Panc1 (cell line): ENCODE results near the gene CLMP. TPM values are rescaled to one million over a fixed set of nuclear protein-coding genes. Genes with fewer than 3 reads are reported as not detected.
"Not testable (repeated sequence)": the region's sequence is repeated elsewhere in the genome, so short reads cannot be mapped to it uniquely, and the experiment has no call there.

Experiments
- ATAC-seq: fragments of 200-7000 bp; cut with Tn5 transposase; 2 replicates; pipeline ENCODE4 v1.9.1; 2020; ENCODE audit warnings: mild to moderate bottlenecking, moderate library complexity
- BruUV-seq: library from RNA; stranded (reverse); fragments of 400-500 nt; replicated peaks from 2 replicates; lab custom pipeline; 2021; lab: Mats Ljungman, UMichigan
- CTCF ChIA-PET: fragments of 300-600 bp; sonication (Branson Sonifier 250); formaldehyde crosslinking; loops from one replicate; lab custom pipeline; 2022; ENCODE audit warnings: antibody characterized with exemption; lab: Charles Lee
- POLR2A ChIA-PET: fragments of 300-600 bp; sonication (Branson Sonifier 250); formaldehyde crosslinking; loops from one replicate; lab custom pipeline; 2022; ENCODE audit warnings: antibody characterized with exemption; lab: Charles Lee
- DNase-seq: peaks from one replicate; pipeline ENCODE4 v3.0.0-alpha.2; 2010; ENCODE audit warnings: low read depth, low spot score
- H3K27ac ChIP-seq: 2 replicates; pipeline ENCODE4 v1.5.1; 2011; ENCODE audit warnings: mild to moderate bottlenecking, low read length, inconsistent platforms
- H3K27me3 ChIP-seq: fragments of 200-500 bp; sonication (Bioruptor generic); 2 replicates; pipeline ENCODE4 v1.6.0; 2014; ENCODE audit warnings: low read length, inconsistent platforms; ENCODE audit not compliant: control insufficient read depth, insufficient read depth
- H3K36me3 ChIP-seq: fragments of 200-500 bp; sonication (Bioruptor generic); 2 replicates; pipeline ENCODE4 v1.5.1; 2014; ENCODE audit warnings: inconsistent platforms, mild to moderate bottlenecking, low read length, moderate library complexity; ENCODE audit not compliant: control insufficient read depth, insufficient read depth
- H3K4me1 ChIP-seq: 2 replicates; pipeline ENCODE4 v1.5.1; 2011; ENCODE audit warnings: inconsistent platforms, mild to moderate bottlenecking, low read length, moderate library complexity; ENCODE audit not compliant: control insufficient read depth, insufficient read depth
- H3K4me3 ChIP-seq, 2 experiments: 2 replicates each; pipeline ENCODE4 v1.5.1; 2011 to 2012; ENCODE audit warnings: low read depth in 2 of 2, low read length in 2 of 2, mild to moderate bottlenecking in 2 of 2, inconsistent platforms in 1 of 2, moderate library complexity in 1 of 2
- H3K9me3 ChIP-seq: fragments of 200-500 bp; sonication (Bioruptor generic); 2 replicates; pipeline ENCODE4 v1.5.1; 2014; ENCODE audit warnings: low read depth, mild to moderate bottlenecking, inconsistent platforms, low read length, moderate library complexity; ENCODE audit not compliant: control insufficient read depth, insufficient read depth
- POLR2AphosphoS5 ChIP-seq: IDR thresholded peaks from 2 replicates; pipeline ENCODE4 v1.6.1; 2012; ENCODE audit warnings: mild to moderate bottlenecking, low read depth, low read length, moderate library complexity
- SIN3A ChIP-seq: IDR thresholded peaks from 2 replicates; pipeline ENCODE4 v1.6.1; 2012; ENCODE audit warnings: low read depth, mild to moderate bottlenecking, low read length, moderate library complexity, borderline replicate concordance; ENCODE audit not compliant: insufficient read depth
- TCF7L2 ChIP-seq: IDR thresholded peaks from 2 replicates; pipeline ENCODE4 v1.6.1; 2011; ENCODE audit warnings: mild to moderate bottlenecking, low read depth, low read length, inconsistent platforms
- in situ Hi-C: cut with HindIII; loops from 2 replicates; pipeline ENCODE4 v1.10.0; 2016; ENCODE audit warnings: low sequenced_read_pairs, low pct_unique_long_range_greater_than_20kb
- intact Hi-C: fragments of 100-400 bp; cut with micrococcal nuclease; formaldehyde crosslinking; loops from one replicate; pipeline ENCODE4 v1.10.0; 2022; ENCODE audit not compliant: unreplicated experiment
- total RNA-seq: library from RNA; stranded (reverse); gene quantifications from one replicate; pipeline ENCODE4 v1.2.1, GENCODE V29; 2021; ENCODE audit not compliant: unreplicated experiment
- TF ChIP-seq, protein P1 (sequence below), 2 experiments: IDR thresholded peaks; 2 replicates each; pipeline ENCODE4 v1.6.1; 2011 to 2012; ENCODE audit warnings: low read depth in 2 of 2, control low read depth in 1 of 2, low read length in 1 of 2, mild to moderate bottlenecking in 1 of 2, moderate library complexity in 1 of 2; ENCODE audit not compliant: insufficient read depth in 1 of 2
- TF ChIP-seq, protein P2 (sequence below): fragments of 450-650 bp; IDR thresholded peaks from 2 replicates; pipeline ENCODE4 v1.5.1; 2017; ENCODE audit warnings: mild to moderate bottlenecking

The CLMP gene
- total RNA-seq, 1 experiment from 2014 or later, result 1.5 TPM

DNA sequence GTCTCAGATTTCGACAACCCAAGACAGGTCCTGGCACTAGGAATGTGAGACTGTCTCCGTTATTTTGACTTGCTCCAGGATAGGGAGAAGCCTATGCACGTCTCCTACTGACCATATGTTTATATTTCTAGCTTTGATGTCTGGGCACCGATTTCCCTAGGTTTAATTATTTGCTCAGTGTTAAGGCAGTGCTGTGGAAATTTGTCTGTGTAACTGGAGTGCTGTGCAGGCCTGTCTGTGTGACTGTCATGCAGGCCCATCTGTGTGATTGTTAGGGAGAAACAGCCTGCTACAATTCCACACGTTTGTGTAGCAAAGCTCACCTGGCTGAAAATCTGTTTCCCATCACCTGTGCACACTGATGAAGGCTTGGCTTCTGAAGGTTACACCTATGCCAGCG lies 103.5 kb downstream of the CLMP start:
- H3K36me3 ChIP-seq, result no peaks in the 10 kb centered on the region
- in situ Hi-C loops (no loop called here), intact Hi-C loops (no loop called here)
- TF ChIP-seq TCF7L2 (no peak), SIN3A (no peak), POLR2AphosphoS5 (no peak)
- TF ChIP-seq, protein P1, sequence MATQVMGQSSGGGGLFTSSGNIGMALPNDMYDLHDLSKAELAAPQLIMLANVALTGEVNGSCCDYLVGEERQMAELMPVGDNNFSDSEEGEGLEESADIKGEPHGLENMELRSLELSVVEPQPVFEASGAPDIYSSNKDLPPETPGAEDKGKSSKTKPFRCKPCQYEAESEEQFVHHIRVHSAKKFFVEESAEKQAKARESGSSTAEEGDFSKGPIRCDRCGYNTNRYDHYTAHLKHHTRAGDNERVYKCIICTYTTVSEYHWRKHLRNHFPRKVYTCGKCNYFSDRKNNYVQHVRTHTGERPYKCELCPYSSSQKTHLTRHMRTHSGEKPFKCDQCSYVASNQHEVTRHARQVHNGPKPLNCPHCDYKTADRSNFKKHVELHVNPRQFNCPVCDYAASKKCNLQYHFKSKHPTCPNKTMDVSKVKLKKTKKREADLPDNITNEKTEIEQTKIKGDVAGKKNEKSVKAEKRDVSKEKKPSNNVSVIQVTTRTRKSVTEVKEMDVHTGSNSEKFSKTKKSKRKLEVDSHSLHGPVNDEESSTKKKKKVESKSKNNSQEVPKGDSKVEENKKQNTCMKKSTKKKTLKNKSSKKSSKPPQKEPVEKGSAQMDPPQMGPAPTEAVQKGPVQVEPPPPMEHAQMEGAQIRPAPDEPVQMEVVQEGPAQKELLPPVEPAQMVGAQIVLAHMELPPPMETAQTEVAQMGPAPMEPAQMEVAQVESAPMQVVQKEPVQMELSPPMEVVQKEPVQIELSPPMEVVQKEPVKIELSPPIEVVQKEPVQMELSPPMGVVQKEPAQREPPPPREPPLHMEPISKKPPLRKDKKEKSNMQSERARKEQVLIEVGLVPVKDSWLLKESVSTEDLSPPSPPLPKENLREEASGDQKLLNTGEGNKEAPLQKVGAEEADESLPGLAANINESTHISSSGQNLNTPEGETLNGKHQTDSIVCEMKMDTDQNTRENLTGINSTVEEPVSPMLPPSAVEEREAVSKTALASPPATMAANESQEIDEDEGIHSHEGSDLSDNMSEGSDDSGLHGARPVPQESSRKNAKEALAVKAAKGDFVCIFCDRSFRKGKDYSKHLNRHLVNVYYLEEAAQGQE (IDR thresholded peaks at IDR 0.05; ENCODE audit: insufficient read depth in 1 of 2, low read depth in 2 of 2, low read length in 1 of 2), result no peak
- TF ChIP-seq, protein P2, sequence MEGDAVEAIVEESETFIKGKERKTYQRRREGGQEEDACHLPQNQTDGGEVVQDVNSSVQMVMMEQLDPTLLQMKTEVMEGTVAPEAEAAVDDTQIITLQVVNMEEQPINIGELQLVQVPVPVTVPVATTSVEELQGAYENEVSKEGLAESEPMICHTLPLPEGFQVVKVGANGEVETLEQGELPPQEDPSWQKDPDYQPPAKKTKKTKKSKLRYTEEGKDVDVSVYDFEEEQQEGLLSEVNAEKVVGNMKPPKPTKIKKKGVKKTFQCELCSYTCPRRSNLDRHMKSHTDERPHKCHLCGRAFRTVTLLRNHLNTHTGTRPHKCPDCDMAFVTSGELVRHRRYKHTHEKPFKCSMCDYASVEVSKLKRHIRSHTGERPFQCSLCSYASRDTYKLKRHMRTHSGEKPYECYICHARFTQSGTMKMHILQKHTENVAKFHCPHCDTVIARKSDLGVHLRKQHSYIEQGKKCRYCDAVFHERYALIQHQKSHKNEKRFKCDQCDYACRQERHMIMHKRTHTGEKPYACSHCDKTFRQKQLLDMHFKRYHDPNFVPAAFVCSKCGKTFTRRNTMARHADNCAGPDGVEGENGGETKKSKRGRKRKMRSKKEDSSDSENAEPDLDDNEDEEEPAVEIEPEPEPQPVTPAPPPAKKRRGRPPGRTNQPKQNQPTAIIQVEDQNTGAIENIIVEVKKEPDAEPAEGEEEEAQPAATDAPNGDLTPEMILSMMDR, result no peak
- ChIA-PET POLR2A (no interaction called here), CTCF (no interaction called here)
- no peaks in the 10 kb centered on the region for H3K4me1 ChIP-seq
- DNase-seq, result no peak
- no peaks in the 10 kb centered on the region for H3K9me3 ChIP-seq
- H3K27ac ChIP-seq, result no peak overlapping the region
- no TSS peak for BruUV-seq
- 0 out of 2 replicates have a peak, but pooled peaks have one; percentile 35 for ATAC-seq
- no peaks in the 10 kb centered on the region for H3K27me3 ChIP-seq
- H3K4me3 ChIP-seq, result no peak overlapping the region

DNA sequence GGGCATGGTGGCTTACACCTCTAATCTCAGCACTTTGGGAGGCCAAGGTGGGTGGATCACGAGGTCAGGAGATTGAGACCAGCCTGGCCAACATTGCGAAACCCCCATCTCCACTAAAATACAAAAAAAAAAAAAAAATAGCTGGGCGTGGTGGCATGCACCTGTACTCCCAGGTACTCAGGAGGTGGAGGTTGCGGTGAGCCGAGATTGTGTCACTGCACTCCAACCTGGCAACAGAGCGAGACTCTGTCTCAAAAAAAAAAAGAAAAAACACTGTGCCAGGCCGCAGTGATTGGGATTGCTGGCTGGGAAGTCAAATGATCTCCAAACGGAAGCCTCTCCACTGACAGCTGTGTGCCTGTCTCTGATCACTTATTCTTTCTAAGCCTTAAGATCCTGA lies 104.9 kb downstream of the CLMP start:
- CTCF ChIA-PET, result interaction anchor here (0.6 to 0.7 kb wide), 2 partner anchors 11 to 21 kb away, joined by 3 read pairs; no protein-coding TSS in a partner anchor
- intact Hi-C loops, POLR2A ChIA-PET, H3K4me3 ChIP-seq, in situ Hi-C loops, DNase-seq, H3K36me3 ChIP-seq, ATAC-seq, BruUV-seq, H3K9me3 ChIP-seq, H3K27ac ChIP-seq, H3K4me1 ChIP-seq, H3K27me3 ChIP-seq: not testable (repeated sequence)

DNA sequence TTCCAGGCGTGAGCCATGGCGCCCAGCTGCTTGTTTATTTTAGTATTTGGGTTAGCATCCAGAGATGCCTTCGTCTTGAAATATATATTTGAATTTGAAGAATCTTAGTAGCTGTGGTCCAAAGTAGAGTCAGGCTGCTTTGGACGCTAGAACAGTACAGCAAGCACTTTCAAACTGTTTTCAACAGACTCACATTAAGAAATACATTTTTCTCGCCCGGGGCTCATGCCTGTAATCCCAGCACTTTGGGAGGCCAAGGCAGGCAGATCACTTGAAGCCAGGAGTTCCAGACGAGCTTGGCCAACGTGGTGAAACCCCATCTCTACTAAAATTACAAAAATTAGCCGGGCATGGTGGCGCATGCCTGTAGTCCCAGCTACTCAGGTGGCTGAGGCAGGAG lies 106.2 kb downstream of the CLMP start:
- H3K36me3 ChIP-seq, H3K4me3 ChIP-seq, in situ Hi-C loops, ATAC-seq, POLR2A ChIA-PET, H3K27me3 ChIP-seq, BruUV-seq, CTCF ChIA-PET, H3K4me1 ChIP-seq, intact Hi-C loops, DNase-seq, H3K9me3 ChIP-seq, H3K27ac ChIP-seq: not testable (repeated sequence)

DNA sequence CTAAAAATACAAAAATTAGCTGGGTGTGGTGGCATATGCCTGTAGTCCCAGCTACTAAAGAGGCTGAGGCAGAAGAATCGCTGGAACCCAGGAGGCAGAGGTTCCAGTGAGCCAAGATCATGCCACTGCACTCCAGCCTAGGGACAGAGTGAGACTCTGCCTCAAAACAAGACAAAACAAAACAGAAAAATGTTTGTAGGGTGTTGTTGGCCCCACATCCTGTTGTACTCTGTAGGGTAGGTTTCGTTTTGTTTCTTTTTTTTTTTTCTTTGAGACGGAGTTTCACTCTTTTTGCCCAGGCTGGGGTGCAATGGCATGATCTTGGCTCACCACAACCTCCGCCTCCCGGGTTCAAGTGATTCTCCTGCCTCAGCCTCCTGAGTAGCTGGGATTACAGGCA lies 107.4 kb downstream of the CLMP start:
- in situ Hi-C loops, intact Hi-C loops, POLR2A ChIA-PET, H3K4me3 ChIP-seq, H3K9me3 ChIP-seq, H3K4me1 ChIP-seq, H3K27me3 ChIP-seq, ATAC-seq, BruUV-seq, H3K36me3 ChIP-seq, DNase-seq, H3K27ac ChIP-seq: not testable (repeated sequence)
- CTCF ChIA-PET, result interaction anchor here (0.6 kb wide), 1 partner anchor 14 kb away, joined by 3 read pairs; no protein-coding TSS in a partner anchor
